ENCODE data around the gene GLB1L3.

GRCh38 chr11:134230339-134230738, 45.8 kb upstream of the GLB1L3 start:
- TF ChIP-seq CTCF (IDR thresholded peaks at IDR 0.05) (no peak), EZH2 (IDR thresholded peaks at IDR 0.05) (no peak)

Data from neural progenitor cell (in vitro differentiated cells).